AG04449 (cell line): ENCODE results near the gene TMEM39B.

ENCODE experiments used
- CTCF ChIA-PET: fragments of 350-600 bp; formaldehyde crosslinking; extraction: SDS; loops from one replicate; lab custom pipeline; 2021; ENCODE audit warnings: antibody characterized with exemption; lab: Yijun Ruan, JAX
- POLR2A ChIA-PET: fragments of 400-600, 350-600 bp; formaldehyde crosslinking; extraction: SDS; loops from one replicate; lab custom pipeline; 2020; ENCODE audit warnings: antibody characterized with exemption, inconsistent platforms; lab: Yijun Ruan, JAX
- DNase-seq: peaks from one replicate; pipeline ENCODE4 v3.0.0-alpha.2; 2010; ENCODE audit warnings: low read depth, low spot score
- H3K4me3 ChIP-seq: 2 replicates; pipeline ENCODE4 v1.5.1; 2011; ENCODE audit warnings: low read depth, mild to moderate bottlenecking, control low read depth, low read length
- TF ChIP-seq, protein P1 (sequence below): IDR thresholded peaks from one replicate; pipeline ENCODE4 v1.5.1; 2011; ENCODE audit warnings: mild to moderate bottlenecking, moderate library complexity, low read length, control low read depth, inconsistent platforms; ENCODE audit not compliant: insufficient read depth; ENCODE audit errors: missing control alignments

Gene TMEM39B

DNA sequence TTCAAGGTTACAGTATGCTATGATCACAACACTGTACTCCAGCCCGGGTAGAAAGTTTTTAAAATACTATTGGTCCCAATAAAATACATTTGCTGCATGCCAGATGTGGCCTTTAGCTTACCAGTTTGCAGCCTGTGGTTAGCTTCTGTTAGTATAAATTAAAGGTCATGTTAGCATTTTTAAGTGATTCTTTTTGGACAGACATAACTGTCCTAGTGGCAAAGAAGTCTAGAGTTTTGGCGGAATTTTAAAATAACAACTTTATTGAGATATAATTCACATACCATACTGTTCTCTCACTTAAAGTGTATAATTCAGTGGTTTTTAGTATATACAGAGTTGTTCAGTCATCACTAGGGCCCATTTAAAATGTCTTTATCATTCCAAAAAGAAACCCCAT is 24.3 kb upstream of the TMEM39B start:
- no peak overlapping the region for H3K4me3 ChIP-seq
- CTCF ChIA-PET: interaction anchor here (0.9 to 1.2 kb wide), 3 partner anchors 12 to 71 kb away, joined by 3 to 5 read pairs (median 4); no protein-coding TSS in a partner anchor
- POLR2A ChIA-PET: no interaction called here
- no peak for DNase-seq
- TF ChIP-seq, protein P1, sequence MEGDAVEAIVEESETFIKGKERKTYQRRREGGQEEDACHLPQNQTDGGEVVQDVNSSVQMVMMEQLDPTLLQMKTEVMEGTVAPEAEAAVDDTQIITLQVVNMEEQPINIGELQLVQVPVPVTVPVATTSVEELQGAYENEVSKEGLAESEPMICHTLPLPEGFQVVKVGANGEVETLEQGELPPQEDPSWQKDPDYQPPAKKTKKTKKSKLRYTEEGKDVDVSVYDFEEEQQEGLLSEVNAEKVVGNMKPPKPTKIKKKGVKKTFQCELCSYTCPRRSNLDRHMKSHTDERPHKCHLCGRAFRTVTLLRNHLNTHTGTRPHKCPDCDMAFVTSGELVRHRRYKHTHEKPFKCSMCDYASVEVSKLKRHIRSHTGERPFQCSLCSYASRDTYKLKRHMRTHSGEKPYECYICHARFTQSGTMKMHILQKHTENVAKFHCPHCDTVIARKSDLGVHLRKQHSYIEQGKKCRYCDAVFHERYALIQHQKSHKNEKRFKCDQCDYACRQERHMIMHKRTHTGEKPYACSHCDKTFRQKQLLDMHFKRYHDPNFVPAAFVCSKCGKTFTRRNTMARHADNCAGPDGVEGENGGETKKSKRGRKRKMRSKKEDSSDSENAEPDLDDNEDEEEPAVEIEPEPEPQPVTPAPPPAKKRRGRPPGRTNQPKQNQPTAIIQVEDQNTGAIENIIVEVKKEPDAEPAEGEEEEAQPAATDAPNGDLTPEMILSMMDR: no peak

DNA sequence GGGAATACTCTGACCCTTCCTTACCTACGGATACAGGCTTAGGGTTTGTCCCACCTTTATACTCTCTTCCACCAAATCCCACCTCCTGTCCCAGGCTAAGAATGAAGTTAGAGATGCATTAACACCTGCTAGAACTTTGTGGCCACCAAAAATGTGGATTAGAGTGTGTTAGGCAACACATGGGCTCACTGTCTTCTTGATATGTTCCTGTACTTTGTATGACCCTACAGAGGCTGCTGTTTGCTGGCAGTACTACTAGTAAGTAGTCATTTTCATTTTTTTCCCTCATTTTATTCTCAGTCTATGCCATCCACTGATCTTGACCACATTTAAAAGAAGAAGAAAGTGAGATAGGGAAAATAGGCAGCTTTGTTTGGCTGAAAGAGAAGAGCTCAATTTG is 21.0 kb upstream of the TMEM39B start:
- TF ChIP-seq, protein P1: no peak
- DNase-seq: no peak
- POLR2A ChIA-PET: no interaction called here
- CTCF ChIA-PET: interaction anchor here (0.8 to 1.6 kb wide), 2 partner anchors 11 to 263 kb away, joined by 3 to 4 read pairs; no protein-coding TSS in a partner anchor
- H3K4me3 ChIP-seq: no peak overlapping the region

DNA sequence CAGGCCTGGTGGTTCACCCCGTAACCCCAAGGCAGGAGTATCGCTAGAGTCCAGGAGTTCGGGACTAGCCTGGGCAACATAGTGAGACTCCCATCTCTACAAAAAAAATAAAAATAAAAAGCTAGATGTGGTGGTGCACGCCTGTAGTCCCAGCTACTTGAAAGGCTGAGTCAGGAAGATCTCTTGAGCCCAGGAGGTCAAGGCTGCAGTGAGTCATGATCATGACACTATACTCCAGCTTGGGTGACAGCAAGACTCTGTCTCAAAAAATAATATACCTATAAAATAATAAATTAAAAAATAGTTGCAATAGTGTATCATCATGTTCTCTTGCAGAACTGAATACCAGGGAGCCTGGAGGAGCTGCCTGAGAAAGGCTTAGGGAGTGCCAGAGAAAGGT is 19.9 kb upstream of the TMEM39B start:
- CTCF ChIA-PET: interaction anchor here (0.6 to 2.1 kb wide), 6 partner anchors 8 to 264 kb away, joined by 3 to 13 read pairs (median 3); no protein-coding TSS in a partner anchor
- TF ChIP-seq, protein P1: no peak
- no peak overlapping the region for H3K4me3 ChIP-seq
- no peak for DNase-seq
- POLR2A ChIA-PET: no interaction called here

DNA sequence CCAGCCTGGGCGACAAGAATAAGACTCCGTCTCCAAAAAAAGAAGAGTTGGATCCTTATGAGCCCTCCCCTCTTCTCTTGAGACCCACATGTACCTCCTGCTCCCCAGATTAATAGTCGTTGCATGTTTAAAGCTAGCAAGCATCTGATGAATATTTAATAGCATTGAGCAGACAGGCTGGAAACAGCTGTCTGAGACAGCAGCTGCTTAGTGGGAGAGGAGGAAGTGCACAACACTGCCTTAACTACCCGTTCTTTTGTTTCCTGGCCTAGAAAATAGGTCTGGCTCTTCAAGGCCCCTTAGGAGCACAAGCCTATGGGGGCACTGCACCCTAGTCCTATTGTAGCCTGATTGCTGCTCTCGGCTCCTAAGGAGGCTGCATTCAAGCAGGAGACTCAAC is 17.3 kb upstream of the TMEM39B start:
- CTCF ChIA-PET: interaction anchor here (1.2 to 1.6 kb wide), 3 partner anchors 9 to 92 kb away, joined by 3 to 5 read pairs (median 3); no protein-coding TSS in a partner anchor
- DNase-seq: no peak
- POLR2A ChIA-PET: no interaction called here
- TF ChIP-seq, protein P1: no peak
- H3K4me3 ChIP-seq: no peak overlapping the region

DNA sequence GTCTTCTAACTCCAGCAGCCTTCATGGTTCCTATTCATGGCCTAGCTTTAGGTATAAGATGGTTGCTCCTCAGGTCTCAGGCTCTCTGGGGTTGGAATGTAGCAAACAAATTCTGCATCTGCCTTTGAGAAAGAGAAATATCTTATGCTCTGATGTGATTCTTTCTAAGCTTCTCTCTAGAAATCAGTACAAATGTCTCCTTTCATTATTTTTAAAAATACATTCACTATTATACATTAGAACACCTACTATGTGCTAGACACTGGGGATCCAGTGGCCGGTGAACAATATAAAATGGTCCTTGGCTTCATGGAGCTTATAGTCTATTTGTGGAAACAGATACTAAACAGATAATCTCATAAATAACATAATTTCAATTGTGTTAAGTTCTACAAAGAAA is 16.1 kb upstream of the TMEM39B start:
- DNase-seq: no peak
- CTCF ChIA-PET: interaction anchor here (0.8 to 1.6 kb wide), 5 partner anchors 8 to 267 kb away, joined by 3 to 5 read pairs (median 3); no protein-coding TSS in a partner anchor
- no peak overlapping the region for H3K4me3 ChIP-seq
- TF ChIP-seq, protein P1: no peak
- POLR2A ChIA-PET: no interaction called here

DNA sequence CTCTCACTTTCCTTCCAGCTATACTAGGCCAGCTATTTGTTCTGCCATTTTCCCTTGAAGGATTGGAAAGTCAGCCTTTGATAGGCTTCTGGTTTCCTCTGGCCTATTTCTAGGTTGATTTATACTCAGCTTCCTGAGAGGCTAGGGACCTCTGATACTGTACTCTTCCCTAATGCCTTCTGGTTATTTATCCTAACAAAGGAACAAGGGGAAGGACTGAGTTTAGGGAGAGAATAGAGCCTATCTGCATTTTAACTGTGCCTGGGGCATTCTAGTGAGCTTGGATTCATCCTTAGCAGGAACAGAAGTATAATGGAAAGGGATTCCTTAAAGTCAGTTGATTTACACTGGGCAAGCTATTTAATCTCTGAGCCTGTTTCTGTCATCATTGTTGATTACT is 11.8 kb upstream of the TMEM39B start:
- no peak for DNase-seq
- H3K4me3 ChIP-seq: no peak overlapping the region
- TF ChIP-seq, protein P1: no peak
- POLR2A ChIA-PET: interaction anchor here (1.2 kb wide), 1 partner anchor 12 kb away, joined by 8 read pairs; the partner anchor contains the start of gene TMEM39B
- CTCF ChIA-PET: interaction anchor here (0.6 to 3.2 kb wide), 4 partner anchors 11 to 410 kb away, joined by 3 to 22 read pairs (median 12); partner anchors contain the start of genes SPOCD1 and TMEM39B
